Neutrophil (primary cell): ENCODE results near the gene CERK.

Experiments
- H3K27ac ChIP-seq: fragments of 200-600 bp; sonication (generic); 2 replicates; pipeline ENCODE4 v1.5.1; 2016; ENCODE audit warnings: mild to moderate bottlenecking, moderate library complexity
- H3K27me3 ChIP-seq: fragments of 200-600 bp; sonication (generic); 2 replicates; pipeline ENCODE4 v1.6.0; 2016; ENCODE audit warnings: mild to moderate bottlenecking
- H3K36me3 ChIP-seq: fragments of 200-600 bp; sonication (generic); 2 replicates; pipeline ENCODE4 v1.5.1; 2017
- H3K4me1 ChIP-seq, 2 experiments: fragments of 200-600 bp in 1 of 2; sonication (generic) in 1 of 2; 1 replicate in 1 of 2; 2 replicates in 1 of 2; pipeline versions ENCODE4 v1.5.1 to v1.6.1; 2013 to 2016; ENCODE audit warnings: low read depth in 1 of 2, low read length in 1 of 2, mild to moderate bottlenecking in 1 of 2, moderate library complexity in 1 of 2; ENCODE audit not compliant: control insufficient read depth in 1 of 2, insufficient read depth in 1 of 2
- H3K4me3 ChIP-seq, 2 experiments: fragments of 200-600 bp in 1 of 2; sonication (generic) in 1 of 2; 1 replicate in 1 of 2; 2 replicates in 1 of 2; pipeline ENCODE4 v1.5.1; 2013 to 2016; ENCODE audit warnings: low read depth in 1 of 2, low read length in 1 of 2, mild to moderate bottlenecking in 1 of 2, moderate library complexity in 1 of 2
- H3K9me3 ChIP-seq: fragments of 200-600 bp; sonication (generic); 2 replicates; pipeline ENCODE4 v1.5.1; 2016
- TF ChIP-seq, protein P1 (sequence below): fragments of 200-600 bp; sonication (generic); IDR thresholded peaks from 2 replicates; pipeline ENCODE4 v1.5.1; 2016; ENCODE audit warnings: antibody characterized with exemption

Gene CERK

DNA sequence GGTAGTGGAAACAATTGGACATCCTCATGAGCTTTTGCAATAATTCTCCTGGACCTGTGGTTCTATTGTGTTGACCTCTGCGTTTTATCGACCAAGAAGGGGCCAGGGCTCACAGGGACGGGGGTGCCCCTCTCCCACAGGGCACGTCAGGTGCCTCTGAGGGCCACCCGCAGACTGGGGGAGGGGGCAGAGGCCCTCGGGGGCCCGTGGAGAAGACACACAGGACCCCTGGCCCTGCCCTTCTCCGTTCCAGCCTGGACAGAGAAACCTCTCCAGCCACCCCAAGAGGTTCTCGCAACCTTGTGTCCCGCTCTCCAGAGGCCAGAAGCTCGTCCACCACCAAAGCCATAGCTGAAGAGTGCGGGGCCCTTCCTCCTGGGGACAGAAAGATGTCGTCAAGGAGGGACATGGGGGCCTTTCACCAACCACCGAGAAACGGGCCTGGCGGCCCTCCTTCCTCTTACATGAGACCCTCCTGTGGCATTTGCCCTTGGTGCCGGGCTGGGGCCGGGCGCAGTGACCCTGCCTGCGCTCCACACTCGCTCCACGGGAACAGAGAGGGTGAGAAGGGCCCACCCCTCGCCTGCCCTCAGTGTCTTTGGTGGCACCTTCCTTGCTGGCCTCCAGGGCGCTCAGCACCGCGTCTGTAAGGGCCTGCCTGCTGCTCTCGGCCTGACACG, 60.6 kb downstream of the CERK start:
- no peak overlapping the region for H3K27ac ChIP-seq
- peaks cover 15 to 16% of the 10 kb centered on the region in 2 experiments for H3K4me1 ChIP-seq
- peaks cover 69% of the 10 kb centered on the region for H3K36me3 ChIP-seq
- no peaks in the 10 kb centered on the region for H3K9me3 ChIP-seq
- H3K4me3 ChIP-seq, result no peak overlapping the region
- no peaks in the 10 kb centered on the region for H3K27me3 ChIP-seq
- TF ChIP-seq, protein P1, sequence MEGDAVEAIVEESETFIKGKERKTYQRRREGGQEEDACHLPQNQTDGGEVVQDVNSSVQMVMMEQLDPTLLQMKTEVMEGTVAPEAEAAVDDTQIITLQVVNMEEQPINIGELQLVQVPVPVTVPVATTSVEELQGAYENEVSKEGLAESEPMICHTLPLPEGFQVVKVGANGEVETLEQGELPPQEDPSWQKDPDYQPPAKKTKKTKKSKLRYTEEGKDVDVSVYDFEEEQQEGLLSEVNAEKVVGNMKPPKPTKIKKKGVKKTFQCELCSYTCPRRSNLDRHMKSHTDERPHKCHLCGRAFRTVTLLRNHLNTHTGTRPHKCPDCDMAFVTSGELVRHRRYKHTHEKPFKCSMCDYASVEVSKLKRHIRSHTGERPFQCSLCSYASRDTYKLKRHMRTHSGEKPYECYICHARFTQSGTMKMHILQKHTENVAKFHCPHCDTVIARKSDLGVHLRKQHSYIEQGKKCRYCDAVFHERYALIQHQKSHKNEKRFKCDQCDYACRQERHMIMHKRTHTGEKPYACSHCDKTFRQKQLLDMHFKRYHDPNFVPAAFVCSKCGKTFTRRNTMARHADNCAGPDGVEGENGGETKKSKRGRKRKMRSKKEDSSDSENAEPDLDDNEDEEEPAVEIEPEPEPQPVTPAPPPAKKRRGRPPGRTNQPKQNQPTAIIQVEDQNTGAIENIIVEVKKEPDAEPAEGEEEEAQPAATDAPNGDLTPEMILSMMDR, result no peak

DNA sequence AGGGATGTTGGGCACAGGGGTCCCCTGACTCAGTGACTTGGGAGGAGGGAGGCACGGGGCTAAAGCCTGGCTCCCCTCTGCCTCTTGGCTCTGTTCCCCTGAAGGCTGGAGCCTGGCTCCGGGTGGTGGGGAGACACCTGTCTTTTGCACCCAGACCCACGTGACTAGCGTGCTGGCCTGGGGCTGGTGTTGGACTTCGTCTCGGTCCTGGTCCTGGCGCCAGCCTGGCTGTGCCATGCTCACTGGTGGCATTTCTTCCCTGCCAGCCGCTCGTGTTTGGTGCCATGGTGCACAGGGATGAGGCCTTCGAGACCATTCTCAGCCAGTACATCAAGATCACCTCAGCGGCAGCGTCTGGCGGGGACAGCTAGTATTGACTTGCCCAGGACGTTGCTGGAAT, 61.2 kb downstream of the CERK start:
- H3K27ac ChIP-seq, result no peak overlapping the region
- no peaks in the 10 kb centered on the region for H3K9me3 ChIP-seq
- H3K36me3 ChIP-seq, result peaks cover 70% of the 10 kb centered on the region
- H3K27me3 ChIP-seq, result no peaks in the 10 kb centered on the region
- TF ChIP-seq, protein P1, result no peak
- peaks cover 15 to 16% of the 10 kb centered on the region in 2 experiments for H3K4me1 ChIP-seq
- no peak overlapping the region for H3K4me3 ChIP-seq

DNA sequence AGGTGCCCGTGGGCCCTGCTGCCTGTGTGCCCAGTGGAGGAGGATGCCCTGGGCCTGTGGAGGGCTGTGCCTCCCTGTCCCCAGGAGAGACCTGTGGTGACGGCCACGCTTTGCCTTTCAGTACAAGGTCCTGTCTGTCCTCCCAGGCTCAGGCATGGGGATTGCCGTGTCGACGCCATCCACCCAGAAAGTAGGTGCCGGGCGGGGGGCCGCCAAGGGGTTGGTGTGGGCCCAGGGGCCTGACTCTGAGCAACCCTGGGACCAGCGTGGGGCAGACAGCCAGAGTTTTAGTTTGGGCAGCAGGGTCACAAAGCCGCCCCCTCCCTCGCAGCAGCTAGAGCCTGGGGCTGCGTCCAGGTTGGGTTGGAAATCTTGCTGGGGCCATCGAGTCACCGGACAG, 61.6 kb downstream of the CERK start:
- Histone ChIP-seq H3K9me3 (no peaks in the 10 kb centered on the region), H3K36me3 (peaks cover 71% of the 10 kb centered on the region), H3K4me3 (no peak overlapping the region), H3K4me1 (peaks cover 15 to 16% of the 10 kb centered on the region in 2 experiments), H3K27ac (no peak overlapping the region), H3K27me3 (no peaks in the 10 kb centered on the region)
- TF ChIP-seq, protein P1, result no peak

DNA sequence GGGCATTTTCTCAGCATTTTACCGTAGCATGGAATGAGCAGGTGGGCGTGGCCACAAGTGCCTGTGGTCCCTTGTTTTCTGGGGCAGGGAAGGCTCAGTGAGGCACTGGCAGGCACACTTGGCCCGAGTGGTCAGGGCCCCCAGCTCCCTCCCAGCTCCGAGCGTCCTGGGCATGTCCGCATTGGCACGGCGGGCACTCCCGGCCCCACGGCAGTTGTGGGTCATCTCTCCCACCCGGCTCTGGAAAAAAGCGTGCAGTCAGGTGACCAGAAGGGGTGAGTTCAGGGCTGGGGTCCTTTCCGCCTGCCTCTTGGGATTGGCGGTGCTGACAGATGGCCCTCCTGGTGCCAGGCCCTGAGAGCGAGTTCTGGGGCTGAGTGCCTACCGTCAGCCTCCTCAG, 62.1 kb downstream of the CERK start:
- TF ChIP-seq, protein P1, result no peak
- Histone ChIP-seq H3K4me3 (no peak overlapping the region), H3K36me3 (peaks cover 73% of the 10 kb centered on the region), H3K27me3 (no peaks in the 10 kb centered on the region), H3K4me1 (peaks cover 15 to 16% of the 10 kb centered on the region in 2 experiments), H3K27ac (no peak overlapping the region), H3K9me3 (no peaks in the 10 kb centered on the region)

DNA sequence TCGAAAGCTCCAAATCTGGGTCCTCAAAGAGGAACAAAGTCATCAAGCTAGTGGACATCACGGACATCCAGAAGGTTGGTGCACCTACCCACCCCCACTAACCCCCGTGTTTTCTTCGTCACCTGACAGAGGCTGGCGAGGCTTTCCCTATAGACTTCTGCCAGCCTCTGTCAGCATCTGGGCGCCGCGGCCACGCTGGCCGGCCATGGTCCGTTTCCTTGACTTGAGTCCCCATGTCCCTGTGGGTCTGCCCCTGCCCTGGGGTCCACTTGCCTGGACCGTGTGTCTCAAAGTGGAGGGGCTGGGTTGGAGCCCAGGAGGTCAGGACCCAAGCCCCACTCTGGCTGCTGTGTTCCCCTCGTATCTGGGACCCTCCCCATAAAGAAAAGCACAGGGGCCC, 62.6 kb downstream of the CERK start:
- Histone ChIP-seq H3K27ac (no peak overlapping the region), H3K9me3 (no peaks in the 10 kb centered on the region), H3K36me3 (peaks cover 78% of the 10 kb centered on the region), H3K4me1 (peaks cover 15 to 16% of the 10 kb centered on the region in 2 experiments), H3K27me3 (no peaks in the 10 kb centered on the region), H3K4me3 (no peak overlapping the region)
- TF ChIP-seq, protein P1, result no peak
